ENCODE measurements around the gene TMEM163.
A peak's percentile ranks its signal among the peaks of the same experiment; 100 is the strongest.
"Not testable (repeated sequence)": the region's sequence is repeated elsewhere in the genome, so short reads cannot be mapped to it uniquely, and the experiment has no call there.

The TMEM163 gene

GRCh38 chr2:134512734-134513464 lies 205.9 kb downstream of the TMEM163 start:
- DNase-seq, result no peak

GRCh38 chr2:134508391-134508790 lies 210.4 kb downstream of the TMEM163 start:
- DNase-seq, result peak; percentile 88

- DNase-seq, result no peak
These were observed 211.1 kb downstream of the TMEM163 start for GRCh38 chr2:134507697-134508096.

GRCh38 chr2:134507159-134507558 lies 211.6 kb downstream of the TMEM163 start:
- DNase-seq, result not testable (repeated sequence)

GRCh38 chr2:134505446-134505845 lies 213.4 kb downstream of the TMEM163 start:
- no peak for DNase-seq

GRCh38 chr2:134504586-134505336 lies 214.0 kb downstream of the TMEM163 start:
- no peak for DNase-seq

- DNase-seq, result no peak
These were observed 216.7 kb downstream of the TMEM163 start for GRCh38 chr2:134502104-134502503.

- DNase-seq, result no peak
These were observed 217.2 kb downstream of the TMEM163 start for GRCh38 chr2:134501476-134502091.

GRCh38 chr2:134500211-134500935 lies 218.4 kb downstream of the TMEM163 start:
- no peak for DNase-seq

GRCh38 chr2:134499307-134499926 lies 219.4 kb downstream of the TMEM163 start:
- DNase-seq, result no peak

GRCh38 chr2:134498654-134499053 lies 220.1 kb downstream of the TMEM163 start:
- DNase-seq, result no peak

GRCh38 chr2:134493797-134494196 lies 225.0 kb downstream of the TMEM163 start:
- DNase-seq, result no peak

- peak; percentile 98 for DNase-seq
These were observed 226.9 kb downstream of the TMEM163 start for GRCh38 chr2:134491771-134492441.

- DNase-seq, result no peak
These were observed 227.8 kb downstream of the TMEM163 start for GRCh38 chr2:134491022-134491421.

GRCh38 chr2:134490559-134490958 lies 228.2 kb downstream of the TMEM163 start:
- no peak for DNase-seq

- no peak for DNase-seq
These were observed 228.9 kb downstream of the TMEM163 start for GRCh38 chr2:134489732-134490384.

- no peak for DNase-seq
These were observed 235.9 kb downstream of the TMEM163 start for GRCh38 chr2:134482766-134483340.

- no peak for DNase-seq
These were observed 236.6 kb downstream of the TMEM163 start for GRCh38 chr2:134482131-134482723.

- no peak for DNase-seq
These were observed 239.0 kb downstream of the TMEM163 start for GRCh38 chr2:134479696-134480330.

- DNase-seq, result not testable (repeated sequence)
These were observed 241.8 kb downstream of the TMEM163 start for GRCh38 chr2:134476982-134477381.
